HG03060 (cell line): ENCODE data around the gene EXOSC6.
"Not testable (repeated sequence)": the region's sequence is repeated elsewhere in the genome, so short reads cannot be mapped to it uniquely, and the experiment has no call there.

Experiments used
- ATAC-seq: cut with Tn5 transposase; IDR thresholded peaks from one replicate; pipeline ENCODE4 v1.9.1; 2021; ENCODE audit warnings: low read depth, moderate number of reproducible peaks; ENCODE audit not compliant: unreplicated experiment

Gene EXOSC6

GRCh38 chr16:70255574-70255973 lies 3.8 kb upstream of the EXOSC6 start:
- ATAC-seq = no peak

GRCh38 chr16:70254965-70255286 lies 3.2 kb upstream of the EXOSC6 start:
- ATAC-seq = no peak

- no peak for ATAC-seq
Measured at GRCh38 chr16:70254180-70254964, 2.6 kb upstream of the EXOSC6 start.

- ATAC-seq = no peak
Measured at GRCh38 chr16:70253291-70254106, 1.8 kb upstream of the EXOSC6 start.

GRCh38 chr16:70252355-70252988 lies 732 bp upstream of the EXOSC6 start:
- ATAC-seq = no peak

GRCh38 chr16:70250748-70251628 lies 752 bp downstream of the EXOSC6 start:
- no peak for ATAC-seq

- ATAC-seq = not testable (repeated sequence)
Measured at GRCh38 chr16:70249697-70250096, 2.0 kb downstream of the EXOSC6 start.

- ATAC-seq = not testable (repeated sequence)
Measured at GRCh38 chr16:70238773-70239172, 13.0 kb downstream of the EXOSC6 start.

- not testable (repeated sequence) for ATAC-seq
Measured at GRCh38 chr16:70231831-70232230, 19.9 kb downstream of the EXOSC6 start.

- ATAC-seq = not testable (repeated sequence)
Measured at GRCh38 chr16:70226024-70226423, 25.7 kb downstream of the EXOSC6 start.

GRCh38 chr16:70225430-70225829 lies 26.3 kb downstream of the EXOSC6 start:
- ATAC-seq = not testable (repeated sequence)

- ATAC-seq = not testable (repeated sequence)
Measured at GRCh38 chr16:70224645-70225044, 27.1 kb downstream of the EXOSC6 start.

GRCh38 chr16:70223971-70224513 lies 27.7 kb downstream of the EXOSC6 start:
- not testable (repeated sequence) for ATAC-seq

- ATAC-seq = not testable (repeated sequence)
Measured at GRCh38 chr16:70223216-70223615, 28.5 kb downstream of the EXOSC6 start.

- ATAC-seq = not testable (repeated sequence)
Measured at GRCh38 chr16:70222574-70222973, 29.2 kb downstream of the EXOSC6 start.

GRCh38 chr16:70218586-70218985 lies 33.2 kb downstream of the EXOSC6 start:
- ATAC-seq = not testable (repeated sequence)

GRCh38 chr16:70206382-70206781 lies 45.4 kb downstream of the EXOSC6 start:
- ATAC-seq = not testable (repeated sequence)

GRCh38 chr16:70204668-70205405 lies 46.9 kb downstream of the EXOSC6 start:
- not testable (repeated sequence) for ATAC-seq

GRCh38 chr16:70204010-70204409 lies 47.7 kb downstream of the EXOSC6 start:
- not testable (repeated sequence) for ATAC-seq
